ENCODE measurements around the gene POLDIP3.
"Not testable (repeated sequence)": the region's sequence is repeated elsewhere in the genome, so short reads cannot be mapped to it uniquely, and the experiment has no call there.

The POLDIP3 gene

DNA sequence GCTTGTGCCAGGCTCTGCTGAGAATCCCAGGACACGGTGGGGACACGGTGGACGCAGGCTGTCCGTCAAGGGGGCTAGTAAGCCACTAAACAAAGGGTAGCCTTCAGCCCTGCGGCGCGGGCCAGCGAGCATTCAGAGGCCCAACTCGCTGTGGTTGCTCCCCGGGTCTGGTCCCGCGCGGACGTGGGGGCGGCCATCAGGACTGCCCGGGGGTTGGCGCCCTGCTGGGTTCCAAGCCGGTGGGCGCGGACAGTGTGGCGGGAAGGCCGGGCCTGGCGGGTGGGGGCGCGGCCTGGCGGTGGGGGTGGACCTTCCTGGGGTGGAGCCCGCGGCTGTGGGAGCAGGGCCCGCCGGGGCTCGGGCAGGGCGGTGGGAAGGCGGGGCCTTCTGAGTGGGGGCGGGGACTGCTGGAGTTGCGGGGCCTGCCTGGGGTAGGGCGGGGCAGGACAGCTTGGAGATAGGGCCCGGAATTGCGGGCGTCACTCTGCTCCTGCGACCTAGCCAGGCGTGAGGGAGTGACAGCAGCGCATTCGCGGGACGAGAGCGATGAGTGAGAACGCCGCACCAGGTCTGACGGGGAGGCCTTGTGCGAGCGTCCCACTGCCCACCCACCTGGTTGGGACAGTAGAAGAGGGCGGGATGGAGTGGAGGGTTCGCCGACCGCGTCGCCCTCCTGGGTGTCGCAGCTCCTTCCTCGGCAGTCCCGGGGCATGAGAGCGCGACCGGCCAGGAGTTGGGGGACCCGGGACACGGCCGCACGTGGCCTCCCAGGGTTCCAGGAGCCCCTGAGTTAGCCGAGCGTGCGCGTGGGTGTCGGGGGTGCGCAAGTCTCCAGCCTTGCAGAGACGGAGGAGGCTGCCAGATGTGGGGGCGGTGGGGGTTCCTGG is 61.0 kb downstream of the POLDIP3 start, which contains the start of gene SERHL2:
Gene SERHL2, plus strand, starts transcription at position 482 of the 887 bp plus-strand sequence. Its CDS starts 65 bp downstream, at position 547.
- DNase-seq: peak; percentile 95

DNA sequence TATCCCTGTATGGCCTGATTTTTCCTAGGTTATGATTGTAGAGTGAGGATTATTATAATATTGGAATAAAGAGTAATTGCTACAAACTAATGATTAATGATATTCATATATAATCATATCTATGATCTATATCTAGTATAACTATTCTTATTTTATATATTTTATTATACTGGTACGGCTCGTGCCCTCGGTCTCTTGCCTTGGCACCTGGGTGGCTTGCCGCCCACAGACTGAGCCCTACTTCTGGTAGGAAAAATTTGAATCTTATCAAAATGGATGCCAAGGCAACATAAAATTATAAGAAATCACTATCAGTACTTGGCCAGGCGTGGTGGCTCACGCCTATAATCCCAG is 62.4 kb downstream of the POLDIP3 start:
- DNase-seq: not testable (repeated sequence)

DNA sequence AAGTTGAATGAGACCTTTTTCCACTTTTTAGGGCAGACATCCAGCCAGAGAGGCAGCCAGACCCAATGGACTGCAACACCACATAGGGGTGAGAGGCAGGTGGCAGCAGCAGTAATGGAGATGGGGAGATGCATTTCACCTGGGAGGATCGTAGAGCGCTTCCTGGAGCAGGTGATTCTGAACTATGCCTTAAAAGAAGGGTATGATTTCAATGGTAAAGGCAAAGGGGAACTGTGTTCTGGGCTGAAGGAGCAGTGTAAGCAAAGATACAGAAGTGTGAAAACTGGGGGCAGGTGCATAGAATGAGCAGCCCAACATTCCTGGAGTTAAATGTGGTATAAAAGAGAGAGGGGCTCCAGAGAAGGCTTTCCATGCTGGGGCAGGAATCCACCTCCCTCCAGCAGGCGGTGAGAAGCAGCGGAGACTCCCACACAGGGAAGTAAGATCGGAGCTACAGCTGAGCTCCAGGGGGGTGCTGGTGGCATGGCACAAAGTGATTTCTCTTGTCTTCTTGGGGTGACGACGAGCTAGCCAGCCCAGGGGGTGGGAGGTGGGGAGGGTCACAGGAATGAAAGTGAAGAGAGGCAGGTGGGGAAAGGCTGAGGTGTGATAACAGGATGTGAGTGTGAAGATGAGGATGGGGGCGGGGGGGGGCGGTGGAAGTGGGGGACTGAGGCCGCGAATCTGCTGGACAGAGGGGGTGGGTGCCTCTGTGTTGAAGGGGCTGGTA is 65.2 kb downstream of the POLDIP3 start:
- no peak for DNase-seq

- no peak for DNase-seq
Observed at GRCh38 chr22:42548597-42549330, 65.9 kb downstream of the POLDIP3 start.

DNA sequence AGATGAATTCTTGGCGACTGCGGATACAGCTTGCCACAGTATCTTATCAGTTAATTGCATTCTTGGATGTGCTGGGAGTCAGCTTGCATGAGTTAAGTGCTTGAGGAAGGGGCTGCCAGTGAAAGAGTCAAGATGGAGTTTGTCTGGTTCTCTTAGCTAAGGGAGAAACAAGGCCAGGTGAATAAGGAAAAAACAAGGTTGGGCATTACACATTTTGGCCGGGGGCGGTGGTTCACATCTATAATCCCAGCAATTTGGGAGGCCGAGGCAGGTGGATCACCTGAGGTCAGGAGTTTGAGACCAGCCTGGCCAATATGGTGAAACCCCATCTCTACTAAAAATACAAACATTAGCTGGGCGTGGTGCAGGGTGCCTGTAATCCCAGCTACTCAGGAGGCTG is 66.6 kb downstream of the POLDIP3 start:
- not testable (repeated sequence) for DNase-seq

DNA sequence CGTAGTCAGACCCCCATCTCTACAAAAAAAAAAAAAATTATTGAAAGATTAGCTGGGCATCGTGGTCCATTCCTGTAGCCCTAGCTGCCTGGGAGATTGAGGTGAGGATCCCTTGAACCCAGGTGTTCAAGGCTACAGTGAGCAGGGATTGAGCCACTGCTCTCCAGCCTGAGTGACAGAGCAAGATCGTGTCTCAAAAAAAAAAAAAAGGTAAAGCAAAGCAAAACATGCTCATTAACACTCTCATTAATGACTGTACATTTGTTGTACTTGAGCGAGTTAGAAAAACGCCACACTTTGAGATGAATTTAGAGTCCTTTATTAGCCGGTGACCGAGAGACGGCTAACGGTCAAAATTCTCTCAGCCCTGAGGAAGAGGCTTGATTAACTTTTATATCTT is 67.1 kb downstream of the POLDIP3 start:
- no peak for DNase-seq

DNA sequence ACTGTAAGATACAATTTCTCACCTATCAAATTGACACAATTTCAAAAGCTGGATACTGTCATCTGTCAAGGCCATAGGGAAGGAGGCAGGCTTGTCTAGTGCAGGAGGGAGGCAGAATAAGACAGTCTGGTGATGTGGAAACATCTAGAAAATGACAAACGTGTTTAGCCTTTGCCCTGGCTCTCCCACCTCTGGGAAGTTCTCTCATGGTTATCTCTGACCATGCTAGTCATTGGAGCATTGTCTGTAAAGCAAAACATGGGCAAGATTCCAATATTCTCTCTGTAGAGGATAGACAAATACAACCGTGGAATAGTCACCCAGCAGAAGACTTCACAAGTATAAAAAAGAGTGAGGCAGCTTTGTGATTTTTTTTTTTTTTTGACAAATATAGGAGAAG is 70.0 kb downstream of the POLDIP3 start:
- DNase-seq: no peak

- DNase-seq: not testable (repeated sequence)
Observed at GRCh38 chr22:42539236-42539771, 75.4 kb downstream of the POLDIP3 start.

DNA sequence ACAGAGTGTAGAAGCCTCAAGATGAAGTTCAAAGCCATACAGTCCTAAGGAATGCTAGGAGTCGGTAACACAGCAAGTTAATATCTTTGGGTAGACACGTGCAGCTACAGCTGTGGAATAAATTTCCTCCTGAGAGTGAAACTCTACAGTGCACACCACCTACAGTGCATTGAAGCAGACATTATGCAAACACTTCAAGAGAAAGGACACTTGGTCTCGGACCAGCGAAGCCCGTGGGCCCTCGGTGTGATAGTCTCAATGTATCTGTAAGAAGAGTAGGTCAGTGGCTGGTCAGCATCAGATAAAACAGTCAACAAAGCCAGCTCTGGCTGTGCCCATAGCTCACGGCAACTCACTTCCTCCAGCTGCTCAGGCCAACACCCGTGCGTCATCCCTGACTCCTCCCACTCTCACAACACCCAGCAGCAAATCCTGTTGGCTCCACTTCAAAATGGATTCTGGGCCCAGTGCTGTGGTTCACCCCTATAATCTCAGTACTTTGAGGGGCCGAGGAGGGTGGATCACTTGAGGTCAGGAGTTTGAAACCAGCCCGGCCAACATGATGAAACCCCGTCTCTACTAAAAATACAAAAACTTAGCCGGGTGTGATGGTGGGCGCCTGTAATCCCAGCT is 77.4 kb downstream of the POLDIP3 start:
- not testable (repeated sequence) for DNase-seq

DNA sequence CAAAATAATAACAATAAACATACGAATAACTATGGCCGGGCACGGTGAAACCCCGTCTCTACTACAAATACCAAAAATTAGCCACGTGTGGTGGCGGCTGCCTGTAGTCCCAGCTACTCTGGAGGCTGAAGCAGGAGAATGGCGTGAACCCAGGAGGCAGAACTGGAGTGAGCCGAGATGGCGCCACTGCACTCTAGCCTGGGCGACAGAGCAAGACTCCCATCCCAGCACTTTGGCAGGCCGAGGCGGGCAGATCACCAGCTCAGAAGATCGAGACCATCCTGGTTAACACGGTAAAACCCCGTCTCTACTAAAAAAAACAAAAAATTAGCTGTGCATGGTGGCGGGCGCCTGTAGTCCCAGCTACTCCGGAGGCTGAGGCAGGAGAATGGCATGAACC is 78.0 kb downstream of the POLDIP3 start:
- not testable (repeated sequence) for DNase-seq

- DNase-seq: no peak
Observed at GRCh38 chr22:42536166-42536565, 78.5 kb downstream of the POLDIP3 start.

DNA sequence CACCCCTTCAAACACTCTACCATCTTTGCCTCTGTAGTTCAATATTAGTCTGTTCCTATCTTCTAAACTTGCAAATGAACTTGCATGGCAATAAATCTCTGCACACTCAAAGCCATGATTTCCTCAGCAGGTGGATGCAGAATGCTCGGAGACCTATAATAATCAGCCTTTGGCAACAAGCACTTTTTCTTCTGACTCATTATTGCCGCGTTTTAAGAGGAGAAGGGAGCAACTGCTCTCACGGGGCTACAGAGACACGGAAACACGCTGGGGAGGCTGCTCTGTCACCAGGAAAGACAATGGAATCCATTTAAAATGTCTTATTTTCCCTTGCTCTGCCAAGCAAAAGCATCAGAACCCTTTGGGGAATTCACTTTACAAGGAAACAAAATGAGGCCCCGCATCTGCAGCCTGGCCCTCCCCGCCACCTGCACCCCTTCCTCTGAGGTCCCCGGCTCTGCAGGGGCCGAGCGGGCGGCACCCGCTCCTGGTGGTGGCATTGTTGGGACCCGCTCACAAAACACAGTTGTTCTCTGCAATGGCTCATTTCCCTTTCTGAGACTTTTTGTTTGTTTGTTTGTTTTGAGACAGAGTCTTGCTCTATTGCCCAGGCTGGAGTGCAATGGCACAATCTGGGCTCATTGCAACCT is 79.5 kb downstream of the POLDIP3 start:
- DNase-seq: not testable (repeated sequence)
